CD1c-positive myeloid dendritic cell (primary cell): ENCODE data around the gene UNC5C.
A peak's percentile ranks its signal among the peaks of the same experiment; 100 is the strongest.

ENCODE experiments used
- DNase-seq: peaks from one replicate; pipeline ENCODE4 v3.0.0-alpha.2; 2016; ENCODE audit errors: extremely low spot score

UNC5C gene

GRCh38 chr4:95548738-95549245 lies at the start of gene UNC5C:
TSS of gene UNC5C (minus strand) at chr4:95548973.
- no peak for DNase-seq

GRCh38 chr4:95596676-95597075 lies 47.9 kb upstream of the UNC5C start:
- DNase-seq: no peak

- no peak for DNase-seq
Observed at GRCh38 chr4:95594629-95595028, 45.9 kb upstream of the UNC5C start.

GRCh38 chr4:95594013-95594412 lies 45.2 kb upstream of the UNC5C start:
- no peak for DNase-seq

GRCh38 chr4:95591278-95591677 lies 42.5 kb upstream of the UNC5C start:
- no peak for DNase-seq

GRCh38 chr4:95590615-95591014 lies 41.8 kb upstream of the UNC5C start:
- no peak for DNase-seq

- DNase-seq: no peak
Observed at GRCh38 chr4:95585016-95585695, 36.4 kb upstream of the UNC5C start.

GRCh38 chr4:95580226-95580625 lies 31.5 kb upstream of the UNC5C start:
- DNase-seq: no peak

- DNase-seq: peak; percentile 48
Observed at GRCh38 chr4:95572304-95572991, 23.7 kb upstream of the UNC5C start.

- no peak for DNase-seq
Observed at GRCh38 chr4:95571577-95571976, 22.8 kb upstream of the UNC5C start.

- DNase-seq: no peak
Observed at GRCh38 chr4:95563638-95564337, 15.0 kb upstream of the UNC5C start.

- DNase-seq: no peak
Observed at GRCh38 chr4:95560774-95561173, 12.0 kb upstream of the UNC5C start.

GRCh38 chr4:95556207-95556859 lies 7.6 kb upstream of the UNC5C start:
- no peak for DNase-seq

GRCh38 chr4:95552942-95553550 lies 4.3 kb upstream of the UNC5C start:
- no peak for DNase-seq

- DNase-seq: no peak
Observed at GRCh38 chr4:95551653-95552052, 2.9 kb upstream of the UNC5C start.

- no peak for DNase-seq
Observed at GRCh38 chr4:95550115-95550987, 1.6 kb upstream of the UNC5C start.

GRCh38 chr4:95549246-95550114 lies 707 bp upstream of the UNC5C start:
- no peak for DNase-seq

GRCh38 chr4:95547715-95548471 lies 880 bp downstream of the UNC5C start:
- no peak for DNase-seq
